IPS-NIHi7 (cell line): ENCODE measurements around the gene OR9Q1.

Experiments used
- DNase-seq: peaks from one replicate; pipeline ENCODE4 v3.0.0; 2012; ENCODE audit warnings: mixed read lengths; ENCODE audit errors: extremely low spot score

The OR9Q1 gene

DNA sequence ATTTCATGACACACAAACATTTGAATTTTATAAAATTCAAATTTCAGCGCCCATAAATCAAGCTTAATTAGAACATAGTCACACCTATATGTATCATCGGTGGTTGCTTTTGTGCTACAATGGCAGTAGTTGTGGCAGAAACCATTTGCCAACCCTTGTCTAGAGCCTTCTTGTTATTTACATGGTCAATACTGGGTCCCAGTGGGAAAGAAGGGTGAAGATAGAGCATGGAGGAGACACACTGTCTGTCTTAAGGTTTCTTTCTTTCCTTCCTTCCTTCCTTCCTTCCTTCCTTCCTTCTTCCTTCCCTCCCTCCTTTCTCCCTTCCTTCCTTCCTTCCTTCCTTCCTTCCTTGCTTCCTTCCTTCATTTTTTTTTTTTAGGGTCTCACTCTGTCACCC lies 10.8 kb downstream of the OR9Q1 start:
- DNase-seq, result no peak

DNA sequence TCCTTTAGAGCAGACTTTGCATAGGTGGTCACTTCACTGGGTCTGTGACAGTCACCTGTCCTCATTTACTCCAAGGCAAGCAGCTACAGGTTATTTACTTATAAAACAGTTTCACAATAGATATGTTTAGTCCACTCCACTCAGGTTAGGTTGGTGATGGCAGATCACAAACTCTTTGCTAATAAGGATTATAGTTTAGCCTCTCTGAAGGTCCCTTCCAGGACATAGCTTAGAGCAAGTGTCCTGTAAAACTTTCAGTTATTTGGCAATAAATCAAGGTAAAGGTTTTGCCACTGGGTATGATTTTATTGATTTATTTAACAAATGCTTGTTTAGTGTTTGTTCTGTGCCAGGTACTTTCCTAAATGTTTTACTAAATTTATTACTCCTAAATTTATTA lies 15.9 kb downstream of the OR9Q1 start:
- DNase-seq, result no peak

DNA sequence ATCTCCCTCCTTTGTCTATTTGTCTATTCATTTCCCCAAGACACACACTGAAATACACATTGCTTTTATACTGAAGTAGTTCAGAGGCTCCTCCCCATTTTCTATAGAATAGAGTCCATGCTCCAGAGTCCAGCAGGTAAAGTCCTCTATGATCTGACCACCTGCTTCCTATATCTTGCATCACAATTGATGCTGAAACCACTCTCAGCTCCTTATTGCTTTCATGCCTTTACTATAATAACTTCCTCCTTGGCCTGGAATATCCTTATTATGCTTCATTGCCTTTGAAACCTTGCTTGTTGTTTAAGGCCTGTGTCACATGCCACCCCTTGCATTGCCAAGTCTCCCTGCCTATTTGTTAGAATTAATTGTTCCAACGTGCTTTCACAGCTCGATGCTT lies 19.7 kb downstream of the OR9Q1 start:
- no peak for DNase-seq

DNA sequence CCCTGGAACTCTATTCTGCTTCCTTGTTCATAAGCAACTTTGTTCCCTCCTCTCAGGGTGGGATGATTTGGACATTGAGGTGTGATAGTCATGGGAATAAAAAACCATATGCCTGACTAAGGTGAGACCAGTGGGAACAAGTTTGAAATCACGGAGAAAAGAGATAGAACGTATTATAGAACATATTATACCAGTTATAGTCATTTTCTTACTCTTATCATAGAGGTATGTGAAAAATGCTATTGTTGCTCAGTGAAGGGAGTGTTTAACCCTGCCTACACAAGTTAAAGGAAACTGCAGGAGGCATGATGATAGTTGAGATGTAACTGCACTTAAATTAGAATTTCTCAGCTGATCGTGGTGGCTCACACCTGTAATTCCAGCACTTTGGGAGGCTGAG lies 22.6 kb downstream of the OR9Q1 start:
- no peak for DNase-seq

DNA sequence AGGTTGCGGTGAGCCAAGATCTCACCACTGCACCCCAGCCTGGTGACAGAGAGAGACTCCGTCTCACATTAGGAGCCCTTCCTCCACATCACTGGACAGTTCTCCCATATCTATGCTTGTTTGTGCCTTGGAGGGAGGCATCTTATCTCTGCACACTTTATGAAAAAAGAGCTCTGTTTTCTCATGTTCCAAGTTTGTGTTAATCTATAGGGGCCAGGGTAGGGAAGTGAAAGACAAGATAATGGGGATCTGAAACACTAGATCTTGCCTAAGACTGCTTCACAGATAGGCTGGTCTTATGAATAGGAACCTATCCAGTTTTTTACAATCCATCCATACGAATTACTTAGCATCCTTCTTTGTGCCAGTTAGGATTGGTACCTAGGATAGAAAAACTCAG lies 24.1 kb downstream of the OR9Q1 start:
- no peak for DNase-seq

DNA sequence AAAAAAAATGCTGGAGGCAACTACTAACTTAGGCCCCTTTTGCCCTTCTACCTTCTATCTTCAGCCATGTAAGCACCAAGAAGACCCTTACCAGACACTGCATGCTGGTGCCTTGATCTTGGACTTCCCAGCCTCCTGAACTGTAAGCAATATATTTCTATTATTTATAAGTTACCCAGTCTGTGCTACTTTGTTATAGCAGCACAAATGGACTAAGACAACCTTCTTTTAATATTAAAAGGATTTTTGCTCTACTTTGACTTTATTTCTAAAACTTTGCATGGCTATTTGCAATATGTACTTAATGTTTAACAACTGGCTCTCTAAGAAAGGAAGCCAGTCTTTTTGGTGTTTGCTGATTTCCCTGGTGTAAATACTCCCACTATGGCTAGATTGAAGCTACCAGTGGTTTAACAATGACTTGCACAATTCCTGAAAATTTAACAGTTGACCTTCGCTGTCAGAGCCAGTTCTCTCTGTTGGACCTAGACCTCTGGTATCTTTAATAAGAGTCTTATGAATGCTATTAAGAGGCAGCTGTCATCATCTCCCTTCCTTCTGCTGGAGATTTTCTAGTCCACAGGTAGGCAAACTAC lies 32.2 kb downstream of the OR9Q1 start:
- DNase-seq, result no peak

DNA sequence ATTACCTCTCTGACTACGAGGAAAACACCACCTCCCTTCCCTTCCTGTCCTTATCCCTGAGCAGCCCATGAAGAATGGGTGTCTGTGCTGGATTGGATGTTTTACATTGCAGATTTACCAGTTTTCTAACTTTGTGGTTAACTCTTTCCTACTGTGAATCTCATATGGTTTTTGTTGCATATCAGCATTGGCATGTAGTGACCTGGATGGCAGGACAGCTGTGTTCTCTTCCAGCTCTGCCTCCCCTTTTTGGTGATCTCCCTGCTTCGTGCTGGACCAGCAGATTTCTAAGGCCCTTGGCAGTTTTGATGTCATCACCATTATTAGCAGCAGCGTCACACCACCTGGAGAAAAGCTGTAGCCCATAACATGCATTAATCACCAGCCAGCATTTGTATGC lies 33.8 kb downstream of the OR9Q1 start:
- DNase-seq, result no peak

DNA sequence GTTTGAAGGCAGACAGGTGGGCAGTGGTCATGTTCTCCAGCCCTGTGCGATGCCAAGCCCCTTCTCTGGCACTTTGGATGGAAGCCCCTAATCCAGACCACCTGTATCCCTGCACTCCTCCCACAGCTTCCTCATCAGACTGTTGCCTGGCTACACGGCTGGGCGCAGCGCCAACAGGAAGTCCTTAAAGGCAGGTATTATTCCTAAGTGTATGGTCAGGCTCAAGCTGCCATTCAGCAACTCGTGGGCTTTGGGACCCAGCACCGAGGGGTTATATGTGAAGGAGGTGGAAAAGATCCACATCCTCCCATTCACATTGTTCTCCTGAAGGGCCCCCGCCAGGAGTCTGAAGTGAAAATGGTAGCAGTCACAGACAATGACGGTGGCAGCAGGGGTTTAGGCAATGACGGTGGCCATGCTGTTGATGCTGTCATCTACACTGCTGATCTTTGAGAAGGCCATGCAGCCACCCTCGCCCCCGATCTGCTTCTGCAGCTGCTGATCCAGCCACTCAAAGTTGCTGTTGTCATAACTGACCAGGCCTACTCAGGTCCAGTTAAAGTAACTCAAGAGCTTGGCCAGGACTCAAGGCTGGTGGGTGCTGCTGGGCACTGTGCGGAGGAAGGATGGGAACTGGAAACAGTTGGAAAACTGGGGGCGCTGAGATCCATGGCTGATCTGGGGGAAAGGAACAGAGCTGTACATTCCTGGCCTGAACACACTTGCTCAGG lies 34.8 kb downstream of the OR9Q1 start:
- no peak for DNase-seq

DNA sequence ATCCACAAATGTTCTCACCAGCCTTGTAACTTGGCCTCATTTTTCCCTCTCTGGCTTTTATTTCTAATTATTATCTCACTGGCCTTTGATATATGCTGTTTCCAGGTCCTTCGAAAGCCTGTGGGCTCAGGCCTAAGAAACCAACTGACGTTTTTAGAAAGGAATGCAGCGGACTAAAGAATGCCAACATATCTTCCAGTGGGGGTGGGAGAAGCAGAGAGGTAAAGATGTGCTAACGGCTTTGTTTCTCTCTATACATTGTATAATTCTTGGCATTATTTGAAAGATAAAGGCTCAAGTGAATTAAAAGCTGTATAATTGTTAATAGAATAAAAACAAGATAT lies 35.3 kb downstream of the OR9Q1 start:
- peak; percentile 68 for DNase-seq

DNA sequence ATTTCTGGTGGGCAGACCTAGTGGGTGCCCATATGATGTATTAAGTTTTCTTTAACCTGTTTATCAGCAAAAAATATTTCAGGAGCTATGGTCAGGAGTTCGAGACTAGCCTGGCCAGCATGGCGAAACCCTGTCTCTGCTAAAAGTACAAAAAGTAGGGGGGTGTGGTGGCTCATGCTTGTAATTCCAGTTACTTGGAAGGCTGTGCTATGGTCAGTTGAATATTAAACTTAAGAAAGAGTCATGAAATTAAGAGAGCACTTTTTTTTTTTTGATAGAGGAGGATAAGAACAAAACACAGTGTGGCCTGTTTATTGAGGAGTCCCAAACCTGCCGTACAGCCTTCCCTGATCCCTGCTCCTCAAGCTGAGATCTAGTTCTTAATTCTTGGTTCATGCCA lies 36.9 kb downstream of the OR9Q1 start:
- DNase-seq, result no peak

DNA sequence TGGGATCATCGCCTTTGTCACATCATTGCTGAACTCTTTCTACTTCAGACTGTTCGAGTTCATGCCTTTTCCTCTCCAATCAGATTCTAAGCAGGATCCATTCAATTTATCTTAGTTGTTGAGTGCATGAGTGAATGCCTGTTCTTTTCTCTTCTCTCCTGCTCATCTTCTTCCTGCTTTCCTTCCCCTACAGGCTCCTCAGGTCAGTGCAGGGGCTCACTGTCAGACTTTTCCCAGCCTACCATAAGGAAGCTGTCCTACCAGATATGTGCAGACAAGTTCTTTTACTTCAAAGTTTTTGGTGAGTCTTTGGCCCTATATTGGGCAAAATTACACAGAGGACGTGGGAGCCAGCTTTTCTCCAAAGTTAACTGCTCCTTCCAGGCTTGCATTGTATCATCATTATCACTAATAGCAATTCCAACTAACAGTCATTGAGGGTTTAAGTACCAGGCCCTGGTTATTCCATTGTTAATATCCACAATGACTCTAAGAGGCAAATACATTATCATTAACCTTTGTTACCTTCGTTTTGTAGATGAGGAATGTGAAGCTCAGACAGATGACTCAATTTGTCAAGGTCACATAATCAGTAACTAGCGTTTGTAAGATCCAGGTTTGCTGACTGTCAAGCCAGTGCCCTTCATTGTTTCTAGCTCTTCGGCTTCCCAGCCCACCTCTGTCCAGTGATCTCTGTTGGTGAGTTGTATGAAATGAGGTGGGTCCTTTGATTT lies 37.4 kb downstream of the OR9Q1 start:
- peak; percentile 59 for DNase-seq

DNA sequence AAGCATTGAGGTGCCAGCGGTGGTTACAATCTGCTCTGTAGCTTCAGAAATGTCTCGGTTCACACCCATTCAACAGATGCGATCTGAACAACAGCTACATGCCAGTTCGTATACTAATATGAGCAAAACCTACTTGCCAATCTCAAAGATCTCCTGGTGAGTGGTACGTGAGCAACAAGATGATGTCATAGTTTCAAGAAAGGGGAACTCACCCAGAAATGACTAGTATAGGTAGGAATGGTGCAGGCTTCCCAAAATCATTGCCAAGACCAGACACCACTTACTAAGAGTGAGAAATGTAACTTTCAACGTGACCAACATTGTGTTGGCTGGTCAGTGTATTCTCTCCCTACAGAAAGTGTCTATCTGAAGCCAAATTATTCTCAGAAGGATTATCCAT lies 38.1 kb downstream of the OR9Q1 start:
- DNase-seq, result peak; percentile 0

DNA sequence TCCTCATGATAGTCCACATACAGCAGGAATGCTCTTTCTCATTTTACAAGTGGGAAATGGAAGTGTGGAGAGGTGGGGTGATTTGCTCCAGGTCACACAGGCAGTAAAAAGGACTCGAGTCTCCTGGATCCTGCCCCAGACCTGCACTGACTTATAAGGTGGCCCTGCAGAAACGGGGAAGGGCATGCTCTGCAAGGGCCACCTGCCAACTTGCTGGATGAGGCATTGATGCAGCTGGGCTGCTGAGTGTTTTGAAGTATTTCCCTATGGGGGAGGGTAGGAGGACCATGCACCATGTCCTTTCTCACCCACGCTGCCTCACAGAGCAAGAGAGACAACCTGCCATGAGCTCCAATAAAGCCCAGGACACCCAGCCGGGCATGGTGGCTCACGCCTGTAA lies 44.0 kb downstream of the OR9Q1 start:
- DNase-seq, result peak; percentile 2

DNA sequence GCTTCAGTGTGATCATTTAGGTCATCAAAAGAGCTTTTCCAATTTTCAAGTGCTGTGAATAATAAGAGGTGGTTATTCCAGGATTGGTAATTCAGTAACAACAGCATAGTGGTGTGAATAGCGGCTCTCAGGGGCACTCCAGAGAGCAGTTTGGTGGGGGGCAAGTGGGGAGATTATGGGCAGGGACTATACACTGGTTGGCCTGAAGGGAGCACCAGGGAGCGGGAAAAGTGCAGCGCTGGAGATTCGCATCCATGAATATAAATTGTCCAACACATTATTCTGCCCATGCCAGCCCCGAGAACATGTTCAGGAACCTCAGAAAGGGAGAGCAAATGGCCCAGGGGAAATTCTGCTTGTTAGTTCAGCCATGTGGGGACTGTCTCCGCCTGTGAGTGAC lies 45.0 kb downstream of the OR9Q1 start:
- peak; percentile 28 for DNase-seq

DNA sequence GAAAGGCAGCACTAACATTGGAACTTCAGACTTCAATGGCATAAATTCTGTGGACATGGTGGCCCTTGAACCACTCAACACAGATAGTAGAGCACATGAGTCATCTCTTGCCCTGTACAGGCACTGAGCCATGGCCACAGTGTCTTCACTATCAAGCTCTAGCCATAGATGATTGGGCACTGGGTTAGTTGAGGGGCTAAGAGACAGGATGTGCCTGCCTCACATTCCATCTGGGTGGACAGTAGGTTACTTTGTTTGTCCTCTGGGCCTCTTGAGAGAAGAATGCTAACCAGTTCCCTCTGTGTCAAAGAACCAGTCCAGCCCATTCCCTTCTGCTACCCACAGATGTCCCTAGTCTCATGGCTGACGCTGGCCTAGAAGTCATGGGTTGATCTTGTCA lies 46.9 kb downstream of the OR9Q1 start:
- no peak for DNase-seq

DNA sequence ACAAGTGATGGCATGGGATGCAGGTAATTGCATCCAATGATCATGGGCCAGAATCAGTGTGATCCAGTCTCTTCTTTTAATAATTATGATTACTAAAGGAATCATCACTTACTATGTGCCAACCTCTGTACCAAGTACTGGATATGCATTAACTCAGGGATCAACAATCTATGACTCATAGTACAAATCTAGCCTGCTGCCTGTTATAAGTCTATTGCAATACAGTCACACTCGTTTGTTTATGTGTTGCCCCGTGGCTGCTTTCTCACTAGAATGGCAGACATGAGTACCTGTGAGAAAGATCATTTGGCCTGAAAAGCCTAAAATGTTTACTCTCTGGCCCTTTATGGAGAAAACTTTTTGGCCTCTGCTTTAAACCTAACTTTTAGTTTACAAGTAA lies 52.1 kb downstream of the OR9Q1 start:
- DNase-seq, result no peak

DNA sequence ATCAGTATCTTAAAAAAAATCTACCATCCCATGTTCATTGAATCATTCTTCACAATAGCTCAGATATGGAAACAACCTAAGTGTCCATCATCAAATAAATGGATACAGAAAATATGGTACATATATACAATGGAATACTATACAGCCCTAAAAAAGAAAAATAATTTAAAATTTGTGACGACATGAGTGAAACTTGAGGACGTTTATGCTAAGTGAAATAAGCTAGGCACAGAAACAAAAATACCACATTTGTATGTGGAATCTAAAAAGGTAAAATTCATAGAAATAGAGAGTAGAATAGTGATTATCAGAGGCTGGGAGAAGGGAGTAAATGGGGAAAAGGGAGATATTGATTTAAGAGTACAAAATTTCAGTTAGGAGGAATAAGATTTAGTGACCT lies 62.8 kb downstream of the OR9Q1 start:
- no peak for DNase-seq

DNA sequence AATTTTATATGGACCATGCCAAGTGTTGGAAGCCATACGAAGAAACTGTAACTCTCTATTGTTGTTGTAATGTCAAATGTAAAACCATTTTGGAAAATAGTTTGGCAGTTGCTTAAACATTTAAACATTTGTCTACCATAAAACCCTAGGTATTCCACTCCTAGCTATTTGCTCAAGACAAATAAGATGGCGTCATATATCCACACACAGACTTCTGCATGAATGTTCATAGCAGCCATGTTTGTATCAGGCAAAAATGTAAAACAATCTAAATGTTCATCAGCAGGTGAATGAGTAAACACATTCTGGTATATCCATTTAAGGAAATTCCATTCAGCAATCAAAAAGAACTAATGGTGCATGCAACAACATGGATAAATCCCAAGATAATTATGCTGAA lies 73.8 kb downstream of the OR9Q1 start:
- no peak for DNase-seq

DNA sequence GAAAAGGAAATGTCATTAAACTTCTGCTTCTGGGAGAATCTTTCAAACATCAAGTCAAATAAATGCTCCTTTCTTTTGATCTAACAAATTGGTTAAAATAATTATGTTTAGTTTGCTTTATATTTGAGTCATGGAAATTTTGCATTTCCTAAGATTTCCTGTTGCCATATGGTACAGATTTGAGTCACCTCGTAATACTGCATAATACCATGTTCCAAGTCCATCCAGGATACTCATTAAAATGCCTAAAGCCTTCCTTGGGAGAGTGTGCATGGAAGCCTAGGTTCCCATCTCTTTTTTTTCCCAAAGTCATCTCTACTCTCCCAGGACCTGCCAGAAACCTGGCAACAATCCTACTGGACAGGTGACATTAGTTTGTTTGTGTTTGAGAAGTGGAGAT lies 97.4 kb downstream of the OR9Q1 start:
- DNase-seq, result no peak

DNA sequence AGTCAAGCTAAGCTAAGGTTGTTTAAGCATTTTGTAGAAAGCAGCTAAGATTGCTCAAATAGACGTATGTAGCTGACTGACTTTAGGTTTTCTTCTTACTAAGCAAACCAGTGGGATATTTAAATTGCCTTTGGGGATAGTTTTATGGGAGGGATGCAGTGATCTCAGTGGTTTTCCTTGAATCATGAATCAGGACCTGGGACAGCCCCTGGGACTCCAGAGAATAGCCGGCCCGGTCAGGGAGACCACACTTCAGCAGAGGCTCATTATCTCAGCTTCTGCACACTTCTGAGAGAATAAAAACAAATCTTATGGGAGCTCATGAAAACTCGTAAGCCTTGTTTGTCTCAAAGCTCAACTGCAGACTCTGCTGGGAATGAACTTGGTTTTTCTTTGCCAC lies 101.8 kb downstream of the OR9Q1 start, which contains the start of gene OR9I1:
Gene OR9I1 (minus strand): TSS at position 62 of the 400 bp plus-strand sequence. CDS start 6,086 bp downstream, outside the sequence.
- DNase-seq, result peak; percentile 35

DNA sequence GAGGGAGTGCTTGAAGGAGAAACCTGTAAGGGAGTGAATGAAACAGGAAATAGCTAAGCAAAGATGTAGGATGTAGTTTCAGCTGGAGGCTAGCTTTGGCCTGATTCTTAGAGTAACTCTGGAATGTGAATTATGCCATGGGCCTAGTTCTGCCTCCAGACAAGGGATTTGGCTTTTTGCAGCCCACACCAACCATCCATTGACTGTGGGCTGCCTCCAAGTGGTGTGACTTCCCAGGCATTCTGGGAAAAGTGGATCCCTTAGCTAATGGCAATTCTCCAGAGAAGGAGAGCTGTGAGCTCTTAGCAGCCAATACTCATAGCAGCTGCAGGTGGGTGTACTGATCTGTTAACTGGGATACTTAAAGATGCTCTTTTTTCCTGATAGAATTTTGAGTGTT lies 103.7 kb downstream of the OR9Q1 start:
- no peak for DNase-seq

DNA sequence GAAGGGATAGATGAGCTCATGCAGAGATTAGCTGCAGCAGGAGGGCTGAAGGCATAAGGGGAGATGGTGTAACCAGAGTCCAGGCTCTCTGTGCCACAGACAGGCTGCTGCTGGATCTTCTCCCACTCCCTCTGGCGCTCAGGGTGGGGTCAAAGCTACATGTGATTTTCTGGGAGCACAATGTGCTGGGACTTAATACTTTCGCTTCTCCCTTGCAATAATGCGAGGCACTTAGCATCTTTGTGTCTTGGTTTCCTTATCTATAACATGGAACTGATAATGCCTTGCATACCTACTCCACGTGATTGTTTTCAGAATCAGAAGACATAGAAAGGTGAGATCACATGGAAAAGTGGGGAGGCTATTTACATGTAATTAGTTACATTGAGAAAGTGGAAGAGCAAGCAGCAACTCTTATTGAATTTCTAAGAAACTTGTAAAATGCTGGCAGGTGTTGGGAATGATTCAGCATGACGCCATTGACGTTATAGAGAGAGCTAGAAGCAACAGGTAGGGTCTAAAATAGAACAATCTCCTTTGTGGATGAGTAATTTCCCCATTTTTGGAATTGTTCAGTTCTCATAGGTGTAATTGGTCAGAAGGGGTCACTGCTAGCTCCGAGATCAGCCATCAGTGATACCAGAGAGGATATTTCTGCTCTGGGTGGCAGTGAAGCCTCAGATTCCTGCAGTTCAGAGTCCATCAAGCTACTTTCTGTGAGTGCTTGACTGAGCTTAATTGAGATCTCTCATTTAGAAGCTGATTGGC lies 109.8 kb downstream of the OR9Q1 start:
- DNase-seq, result peak; percentile 26
